GM23248 (cell line): ENCODE results near the gene SLC44A5.

Source experiments
- EZH2 ChIP-seq: fragments of 200-600 bp; sonication (generic); IDR thresholded peaks from 2 replicates; pipeline ENCODE4 v1.6.1; 2018; ENCODE audit warnings: antibody characterized with exemption, mild to moderate bottlenecking; ENCODE audit not compliant: insufficient read depth, poor library complexity, severe bottlenecking
- EZH2phosphoT487 ChIP-seq: fragments of 200-600 bp; sonication (generic); IDR thresholded peaks from 2 replicates; pipeline ENCODE4 v1.6.1; 2018; ENCODE audit warnings: antibody characterized with exemption, moderate library complexity, mild to moderate bottlenecking, low read depth; ENCODE audit not compliant: insufficient read depth

- TF ChIP-seq EZH2, result no peak
- TF ChIP-seq EZH2phosphoT487, result no peak
Observed at GRCh38 chr1:75475696-75476095, 135.2 kb downstream of the SLC44A5 start.
